Fibroblast of the aortic adventitia (primary cell): ENCODE results near the gene TMEM184B. TPM values are rescaled to one million over a fixed set of nuclear protein-coding genes. Genes with fewer than 3 reads are reported as not detected.

ENCODE experiments used
- DNase-seq: peaks from one replicate; pipeline ENCODE4 v3.0.0-alpha.2; 2010; ENCODE audit warnings: low read depth
- H3K4me3 ChIP-seq: 2 replicates; pipeline ENCODE4 v1.5.1; 2011; ENCODE audit warnings: low read depth, mild to moderate bottlenecking, control low read depth, low read length, moderate library complexity
- CTCF ChIP-seq: IDR thresholded peaks from 2 replicates; pipeline ENCODE4 v1.5.1; 2011; ENCODE audit warnings: mild to moderate bottlenecking, low read length, control low read depth, inconsistent platforms; ENCODE audit not compliant: insufficient read depth
- total RNA-seq: library from RNA; depleted of rRNA; stranded (reverse); fragments of >200 nt; gene quantifications from 2 replicates; pipeline ENCODE4 v1.2.3, GENCODE V29; 2012; ENCODE audit warnings: low replicate concordance

The TMEM184B gene
- total RNA-seq, 1 donor, result 46.0 TPM

DNA sequence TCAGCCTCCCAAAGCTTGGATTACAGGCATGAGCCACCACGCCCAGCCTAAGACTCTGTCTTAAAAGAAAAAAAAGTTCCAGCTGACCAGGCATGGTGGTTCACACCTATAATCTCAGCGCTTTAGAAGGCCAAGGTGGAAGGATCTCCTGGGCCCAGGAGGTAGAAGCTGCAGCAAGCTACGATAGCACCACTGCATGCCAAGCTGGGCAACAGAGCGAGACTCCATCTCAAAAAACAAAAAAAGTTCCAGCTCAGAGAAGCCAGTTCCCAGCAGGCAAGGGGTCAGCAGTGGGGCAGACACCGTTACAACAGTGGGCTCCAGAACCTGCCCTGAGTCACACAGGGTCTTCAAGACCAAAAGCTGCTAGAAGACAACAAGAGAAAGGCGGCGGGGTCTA lies 3.3 kb downstream of the TMEM184B start:
- no peak for TF ChIP-seq CTCF
- H3K4me3 ChIP-seq, result no peak overlapping the region
- no peak for DNase-seq

- peak; percentile 65 for DNase-seq
- no peak for TF ChIP-seq CTCF
- no peak overlapping the region for H3K4me3 ChIP-seq
Measured at GRCh38 chr22:38267086-38267485, 5.7 kb downstream of the TMEM184B start.

DNA sequence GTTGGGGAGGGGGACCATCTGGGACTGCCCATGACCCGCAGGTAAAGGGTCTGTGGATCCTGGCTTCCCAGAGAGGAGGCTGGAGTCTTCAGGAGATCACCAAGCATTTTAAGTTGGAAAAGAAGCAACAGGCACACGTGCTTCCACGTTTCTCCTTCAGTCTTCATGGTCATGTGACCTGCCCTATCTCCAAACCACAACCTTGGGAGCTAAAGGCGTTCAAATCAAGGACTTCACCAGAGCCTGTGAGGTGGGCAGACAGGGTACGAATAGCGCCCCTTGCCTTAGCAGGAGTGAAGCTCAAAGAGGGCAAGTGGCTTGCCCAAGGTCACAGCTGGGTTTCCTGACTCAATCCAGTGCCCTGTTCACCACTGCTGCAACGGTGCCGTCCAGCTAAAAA lies 6.7 kb downstream of the TMEM184B start:
- peak; percentile 60 for DNase-seq
- no peak for TF ChIP-seq CTCF

GRCh38 chr22:38264322-38264843 lies 8.4 kb downstream of the TMEM184B start:
- no peak overlapping the region for H3K4me3 ChIP-seq
- TF ChIP-seq CTCF, result no peak
- DNase-seq, result no peak

More for the DNA sequence above, 6.7 kb downstream of the TMEM184B start:
- no peak overlapping the region for H3K4me3 ChIP-seq

DNA sequence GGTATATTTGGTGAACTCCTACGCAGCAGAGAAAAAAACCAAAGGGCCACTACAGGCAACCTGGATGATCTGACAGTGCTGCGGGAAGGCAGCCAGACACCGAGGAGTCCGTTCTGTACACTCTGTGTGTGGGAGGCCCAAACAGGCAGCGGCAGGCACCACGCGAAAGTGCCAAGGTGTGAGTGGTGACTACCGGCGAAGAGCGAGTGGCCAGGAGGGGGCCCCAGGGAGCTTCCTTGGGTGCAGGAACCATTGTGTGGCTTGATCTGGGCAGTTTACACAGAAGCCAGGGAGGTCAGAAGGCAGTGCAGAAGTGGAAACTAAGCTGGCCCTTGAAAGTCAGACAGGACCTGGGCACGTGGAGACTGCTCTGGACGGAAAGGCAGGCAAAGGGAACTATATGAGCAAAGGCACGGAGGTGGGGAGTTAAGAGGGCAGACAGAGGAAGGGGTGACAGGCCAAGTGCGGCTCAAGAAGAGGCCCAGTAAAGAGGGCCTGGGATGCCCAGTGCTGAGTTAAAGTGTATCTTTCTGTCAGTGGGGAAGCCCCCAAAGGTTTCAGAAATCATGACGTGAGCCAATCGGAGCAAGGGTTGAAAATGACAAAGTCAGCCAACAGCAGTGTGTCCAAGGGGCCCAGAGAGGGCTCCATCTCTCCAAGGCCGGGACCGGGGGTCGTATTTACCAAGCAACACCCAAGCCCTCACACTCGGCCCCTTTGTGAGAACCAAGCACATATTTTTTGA lies 10.6 kb downstream of the TMEM184B start:
- no peak overlapping the region for H3K4me3 ChIP-seq
- TF ChIP-seq CTCF, result peak; percentile 46
- no peak for DNase-seq

DNA sequence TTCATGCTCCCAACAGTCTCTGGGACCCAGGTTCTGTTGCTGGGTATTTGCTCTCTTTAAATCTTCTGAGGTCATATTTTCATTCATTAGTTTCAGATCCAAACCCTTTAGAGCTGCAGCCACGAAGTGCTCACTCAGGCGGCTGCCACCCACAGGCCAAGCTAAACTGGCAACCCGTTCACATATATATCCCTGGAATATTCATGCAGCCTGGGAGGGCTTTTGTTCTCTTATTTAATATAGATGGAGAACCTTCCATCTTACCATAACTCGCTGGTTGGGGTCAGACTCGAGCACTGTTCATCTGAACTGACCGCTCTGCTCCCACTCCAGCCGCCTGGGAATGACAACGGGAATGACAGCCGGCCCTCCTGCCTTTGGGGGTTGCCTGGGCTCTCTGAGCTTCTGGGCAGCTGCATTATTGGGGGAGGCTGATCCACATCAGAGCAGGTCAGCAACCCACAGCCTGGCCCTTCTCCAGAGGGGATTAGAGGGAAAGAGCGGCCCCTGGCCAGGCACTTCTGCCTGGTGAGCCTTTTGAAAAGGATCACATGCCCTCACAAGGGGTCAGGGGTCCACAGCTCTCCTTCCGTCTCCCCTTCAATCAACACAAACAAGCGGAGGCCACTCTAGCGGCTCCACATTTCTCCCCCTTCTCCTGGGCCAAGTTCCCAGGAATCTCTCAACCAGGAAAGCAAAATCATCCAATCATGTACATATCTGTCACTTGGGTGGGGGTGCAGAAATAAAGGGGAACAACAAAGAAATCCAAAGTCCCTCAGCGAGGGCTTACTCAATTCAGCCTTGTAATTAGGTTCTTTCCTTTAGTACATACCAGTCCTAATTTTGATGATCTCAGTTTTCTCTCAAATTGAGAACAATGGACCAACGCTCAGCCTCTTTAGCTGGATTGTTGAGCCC lies 11.8 kb downstream of the TMEM184B start:
- peak; percentile 43 for TF ChIP-seq CTCF

More for the DNA sequence above, 11.8 kb downstream of the TMEM184B start:
- DNase-seq, result peak; percentile 42
- H3K4me3 ChIP-seq, result peak overlapping the region; percentile 50
